CD14-positive monocyte (primary cell): Measurements from ENCODE around the gene NRDE2. TPM values are rescaled to one million over a fixed set of nuclear protein-coding genes. Genes with fewer than 3 reads are reported as not detected.

Experiments used
- DNase-seq, 3 donors: peaks; one replicate each; pipeline ENCODE4 v3.0.0-alpha.2; 2011 to 2022
- H2AFZ ChIP-seq: 2 replicates; pipeline ENCODE4 v1.6.0; 2012; ENCODE audit warnings: mild to moderate bottlenecking, low read depth, low read length, inconsistent platforms; ENCODE audit not compliant: insufficient read depth, poor library complexity, severe bottlenecking
- H3K27ac ChIP-seq, 2 donors: 1 replicate in 1 of 2; 2 replicates in 1 of 2; pipeline ENCODE4 v1.5.1; 2012 to 2013; ENCODE audit warnings: low read length in 2 of 2, control low read depth in 1 of 2, inconsistent platforms in 1 of 2, low read depth in 1 of 2, mild to moderate bottlenecking in 1 of 2
- H3K27me3 ChIP-seq, 2 donors: one replicate each; pipeline versions ENCODE4 v1.6.0 to v1.6.1; 2011 to 2013; ENCODE audit warnings: low read length in 2 of 2; ENCODE audit not compliant: control insufficient read depth in 2 of 2, insufficient read depth in 2 of 2
- H3K36me3 ChIP-seq, 2 donors: replicated peaks in 1 of 2; 1 replicate in 1 of 2; 2 replicates in 1 of 2; pipeline versions ENCODE4 v1.5.1 to v1.6.1; 2012 to 2013; ENCODE audit warnings: low read length in 2 of 2, control low read depth in 1 of 2, inconsistent platforms in 1 of 2, mild to moderate bottlenecking in 1 of 2; ENCODE audit not compliant: insufficient read depth in 2 of 2, control insufficient read depth in 1 of 2
- H3K4me1 ChIP-seq, 2 donors: 1 replicate in 1 of 2; 2 replicates in 1 of 2; pipeline versions ENCODE4 v1.5.1 to v1.6.1; 2012 to 2013; ENCODE audit warnings: low read length in 2 of 2, control low read depth in 1 of 2, inconsistent platforms in 1 of 2, mild to moderate bottlenecking in 1 of 2, moderate library complexity in 1 of 2; ENCODE audit not compliant: insufficient read depth in 2 of 2, control insufficient read depth in 1 of 2
- H3K4me2 ChIP-seq: replicated peaks from 2 replicates; pipeline ENCODE3; 2012; ENCODE audit warnings: low read length, moderate library complexity, mild to moderate bottlenecking; ENCODE audit not compliant: poor library complexity, severe bottlenecking; ENCODE audit errors: extremely low read depth
- H3K4me3 ChIP-seq, 3 experiments: fragments of 200-600 bp in 1 of 3; sonication (generic) in 1 of 3; replicated peaks in 1 of 3; 1 replicate in 2 of 3; 2 replicates in 1 of 3; pipeline ENCODE4 v1.5.1; 2011 to 2013; ENCODE audit warnings: low read length in 3 of 3, mild to moderate bottlenecking in 3 of 3, control low read depth in 2 of 3, low read depth in 2 of 3, inconsistent platforms in 1 of 3, moderate library complexity in 1 of 3
- H3K79me2 ChIP-seq: 2 replicates; pipeline ENCODE4 v1.6.0; 2012; ENCODE audit warnings: mild to moderate bottlenecking, control low read depth, inconsistent platforms, low read length, moderate library complexity; ENCODE audit not compliant: insufficient read depth
- H3K9ac ChIP-seq: 2 replicates; pipeline ENCODE4 v1.6.0; 2017; ENCODE audit warnings: low read length, mild to moderate bottlenecking; ENCODE audit not compliant: insufficient read depth, poor library complexity, severe bottlenecking
- H3K9me3 ChIP-seq, 2 donors: replicated peaks in 1 of 2; 1 replicate in 1 of 2; 2 replicates in 1 of 2; pipeline versions ENCODE4 v1.5.1 to v1.6.1; 2012 to 2013; ENCODE audit warnings: low read length in 2 of 2, control low read depth in 1 of 2; ENCODE audit not compliant: control insufficient read depth in 1 of 2, insufficient read depth in 1 of 2
- H4K20me1 ChIP-seq: 2 replicates; pipeline ENCODE4 v1.6.0; 2012; ENCODE audit warnings: mild to moderate bottlenecking, low read length, control low read depth, moderate library complexity; ENCODE audit not compliant: insufficient read depth
- H3K27ac Mint-ChIP-seq, 7 donors: one replicate each; pipeline ENCODE4 v1.8.0; 2020; ENCODE audit warnings: mild to moderate bottlenecking in 7 of 7, mixed read lengths in 7 of 7, moderate library complexity in 6 of 7, inconsistent platforms in 2 of 7
- H3K27me3 Mint-ChIP-seq, 3 donors: one replicate each; pipeline ENCODE4 v1.8.0; 2021 to 2022; ENCODE audit warnings: low read depth in 3 of 3, mild to moderate bottlenecking in 3 of 3, mixed read lengths in 3 of 3, moderate library complexity in 3 of 3, inconsistent platforms in 1 of 3
- H3K36me3 Mint-ChIP-seq, 2 donors: one replicate each; pipeline ENCODE4 v1.8.0; 2020; ENCODE audit warnings: mixed read lengths in 2 of 2, inconsistent platforms in 1 of 2, mild to moderate bottlenecking in 1 of 2
- H3K4me1 Mint-ChIP-seq: one replicate; pipeline ENCODE4 v1.8.0; 2020; ENCODE audit warnings: mild to moderate bottlenecking, mixed read lengths
- H3K4me3 Mint-ChIP-seq, 2 donors: one replicate each; pipeline ENCODE4 v1.8.0; 2020; ENCODE audit warnings: mild to moderate bottlenecking in 2 of 2, mixed read lengths in 2 of 2, moderate library complexity in 1 of 2
- H3K9me3 Mint-ChIP-seq, 7 donors: one replicate each; pipeline ENCODE4 v1.8.0; 2020 to 2022; ENCODE audit warnings: mixed read lengths in 7 of 7, mild to moderate bottlenecking in 6 of 7, moderate library complexity in 6 of 7, inconsistent platforms in 2 of 7
- WGBS: methylation state at CpG from one replicate; pipeline ENCODE4 v1.1.5; 2013; ENCODE audit warnings: missing lambda C conversion rate; ENCODE audit not compliant: insufficient coverage; 5-methylcytosine and 5-hydroxymethylcytosine counted together
- intact Hi-C, 2 donors: fragments of 100-400 bp; cut with micrococcal nuclease; formaldehyde crosslinking; loops; one replicate each; pipeline versions ENCODE4 v1.15.0 to v1.15.1; 2023
- polyA plus RNA-seq, 3 donors: library from polyadenylated mRNA; depleted of rRNA in 1 of 3; unstranded in 2 of 3; stranded (reverse) in 1 of 3; fragments of 300-500 nt in 2 of 3; fragments of >200 nt in 1 of 3; fragmentation: Illumina TruSeq in 2 of 3; gene quantifications; 1 replicate in 2 of 3; 2 replicates in 1 of 3; pipeline ENCODE4 v1.2.3, GENCODE V29; 2012 to 2021
- TF ChIP-seq, protein P1 (sequence below): fragments of 200-600 bp; IDR thresholded peaks from one replicate; pipeline ENCODE4 v1.8.0; 2022; ENCODE audit warnings: antibody characterized with exemption, mild to moderate bottlenecking

NRDE2 gene
- polyA plus RNA-seq, 3 donors: 4.7 to 7.4 (median 6.7) TPM

DNA sequence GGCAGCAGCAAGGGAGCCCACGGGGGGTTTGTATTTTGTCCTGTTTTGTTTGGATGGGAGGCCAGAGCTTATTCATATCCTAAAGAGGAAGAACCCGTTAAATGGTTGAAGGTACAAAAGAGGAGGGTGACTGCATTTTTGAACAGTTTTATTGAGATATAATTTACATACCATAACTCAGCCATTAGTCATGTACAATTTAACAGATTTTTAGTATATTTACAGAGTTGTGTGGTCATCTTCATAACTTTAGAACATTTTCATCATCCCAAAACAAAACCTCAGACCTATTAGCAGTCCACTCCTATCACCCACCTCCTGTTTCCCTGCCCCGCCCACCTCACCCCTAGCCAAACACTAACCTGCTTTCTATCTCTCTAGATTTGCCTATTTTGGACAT, 12.6 kb downstream of the NRDE2 start:
- H3K79me2 ChIP-seq: peaks cover 53% of the 10 kb centered on the region
- TF ChIP-seq, protein P1, sequence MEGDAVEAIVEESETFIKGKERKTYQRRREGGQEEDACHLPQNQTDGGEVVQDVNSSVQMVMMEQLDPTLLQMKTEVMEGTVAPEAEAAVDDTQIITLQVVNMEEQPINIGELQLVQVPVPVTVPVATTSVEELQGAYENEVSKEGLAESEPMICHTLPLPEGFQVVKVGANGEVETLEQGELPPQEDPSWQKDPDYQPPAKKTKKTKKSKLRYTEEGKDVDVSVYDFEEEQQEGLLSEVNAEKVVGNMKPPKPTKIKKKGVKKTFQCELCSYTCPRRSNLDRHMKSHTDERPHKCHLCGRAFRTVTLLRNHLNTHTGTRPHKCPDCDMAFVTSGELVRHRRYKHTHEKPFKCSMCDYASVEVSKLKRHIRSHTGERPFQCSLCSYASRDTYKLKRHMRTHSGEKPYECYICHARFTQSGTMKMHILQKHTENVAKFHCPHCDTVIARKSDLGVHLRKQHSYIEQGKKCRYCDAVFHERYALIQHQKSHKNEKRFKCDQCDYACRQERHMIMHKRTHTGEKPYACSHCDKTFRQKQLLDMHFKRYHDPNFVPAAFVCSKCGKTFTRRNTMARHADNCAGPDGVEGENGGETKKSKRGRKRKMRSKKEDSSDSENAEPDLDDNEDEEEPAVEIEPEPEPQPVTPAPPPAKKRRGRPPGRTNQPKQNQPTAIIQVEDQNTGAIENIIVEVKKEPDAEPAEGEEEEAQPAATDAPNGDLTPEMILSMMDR: no peak
- Mint-ChIP-seq H3K27me3 (peaks cover 0 to 2% (median 0%) of the 10 kb centered on the region in 3 donors), H3K27ac (peak overlapping the region in 1 of 7 donors; percentile 55), H3K36me3 (peaks cover 38 to 44% of the 10 kb centered on the region in 2 donors), H3K4me3 (no peak overlapping the region), H3K9me3 (peaks cover 0 to 2% (median 0%) of the 10 kb centered on the region in 7 donors), H3K4me1 (peaks cover 14% of the 10 kb centered on the region)
- H4K20me1 ChIP-seq: peaks cover 27% of the 10 kb centered on the region
- no peak overlapping the region for H3K27ac ChIP-seq
- intact Hi-C loops: no loop called here
- peaks cover 17 to 40% of the 10 kb centered on the region in 2 donors for H3K36me3 ChIP-seq
- H3K4me1 ChIP-seq: peaks cover 3 to 4% of the 10 kb centered on the region in 2 donors
- 100% methylated on average over 1 of the region's 3 CpGs for WGBS
- H3K4me3 ChIP-seq: no peak overlapping the region
- no peak overlapping the region for H2AFZ ChIP-seq
- no peaks in the 10 kb centered on the region for H3K27me3 ChIP-seq
- H3K4me2 ChIP-seq: no peak overlapping the region
- DNase-seq: no peak
- no peak overlapping the region for H3K9ac ChIP-seq
- no peaks in the 10 kb centered on the region for H3K9me3 ChIP-seq

DNA sequence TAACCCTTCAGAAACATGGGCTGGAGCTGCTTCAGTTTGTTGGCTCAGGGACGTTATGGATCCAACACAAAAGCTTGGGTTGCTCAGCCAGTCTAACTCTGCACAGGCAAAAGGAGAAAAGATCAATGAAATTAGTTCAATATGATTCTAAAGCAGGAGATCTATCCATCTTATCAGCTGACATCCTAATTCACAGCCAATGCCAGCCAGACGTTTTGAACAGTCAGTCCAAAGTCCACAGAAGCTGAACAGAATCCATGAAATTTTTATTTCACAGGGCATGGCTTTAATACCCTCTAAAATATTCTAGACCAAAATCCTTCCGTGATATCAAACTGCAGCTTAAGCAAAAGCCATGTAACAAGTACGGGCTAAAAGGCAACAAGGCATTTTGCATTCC, 13.7 kb downstream of the NRDE2 start:
- Histone ChIP-seq H3K4me2 (no peak overlapping the region), H3K27me3 (no peaks in the 10 kb centered on the region), H3K9ac (no peak overlapping the region), H3K4me1 (peaks cover 3 to 4% of the 10 kb centered on the region in 2 donors), H3K79me2 (peaks cover 42% of the 10 kb centered on the region), H3K36me3 (peaks cover 24 to 51% of the 10 kb centered on the region in 2 donors), H3K27ac (no peak overlapping the region), H3K9me3 (no peaks in the 10 kb centered on the region), H3K4me3 (no peak overlapping the region), H4K20me1 (peaks cover 15% of the 10 kb centered on the region), H2AFZ (no peak overlapping the region)
- no peak overlapping the region for H3K4me3 Mint-ChIP-seq
- intact Hi-C loops: no loop called here
- H3K27me3 Mint-ChIP-seq: peaks cover 0 to 2% (median 0%) of the 10 kb centered on the region in 3 donors
- TF ChIP-seq, protein P1: no peak
- no peak for DNase-seq
- H3K27ac Mint-ChIP-seq: no peak overlapping the region
- H3K36me3 Mint-ChIP-seq: peaks cover 44 to 56% of the 10 kb centered on the region in 2 donors
- H3K9me3 Mint-ChIP-seq: peaks cover 0 to 2% (median 0%) of the 10 kb centered on the region in 7 donors
- H3K4me1 Mint-ChIP-seq: peaks cover 11% of the 10 kb centered on the region
- WGBS: 89% methylated on average over 1 of the region's 4 CpGs
